HEK293 (cell line): Measurements from ENCODE around the gene KIDINS220.

ENCODE experiments used
- CTCF ChIA-PET: fragments of 350-600 bp; formaldehyde crosslinking; extraction: SDS; loops from one replicate; lab custom pipeline; 2021; ENCODE audit warnings: antibody characterized with exemption; lab: Yijun Ruan, JAX
- POLR2A ChIA-PET: fragments of 300-600 bp; formaldehyde crosslinking; extraction: SDS; loops from one replicate; lab custom pipeline; 2020; ENCODE audit warnings: antibody characterized with exemption, inconsistent platforms; lab: Yijun Ruan, JAX
- H3K27ac ChIP-seq: fragments of 200-500 bp; sonication (Bioruptor generic); 2 replicates; pipeline ENCODE4 v1.5.1; 2014; ENCODE audit warnings: low read depth, low read length, control low read depth, inconsistent platforms; ENCODE audit errors: extremely low read depth
- H3K36me3 ChIP-seq, 2 experiments: fragments of 200-500 bp in 1 of 2; sonication (Bioruptor generic) in 1 of 2; 1 replicate in 1 of 2; 2 replicates in 1 of 2; pipeline ENCODE4 v1.5.1; 2014 to 2017; ENCODE audit warnings: inconsistent platforms in 2 of 2, low read length in 2 of 2; ENCODE audit not compliant: control insufficient read depth in 2 of 2, insufficient read depth in 1 of 2
- H3K4me1 ChIP-seq: fragments of 200-500 bp; sonication (Bioruptor generic); 2 replicates; pipeline ENCODE4 v1.5.1; 2014; ENCODE audit warnings: mild to moderate bottlenecking, low read length, inconsistent platforms; ENCODE audit not compliant: control insufficient read depth, insufficient read depth
- H3K4me3 ChIP-seq: 2 replicates; pipeline ENCODE4 v1.5.1; 2011; ENCODE audit warnings: low read depth, mild to moderate bottlenecking, control low read depth, low read length, moderate library complexity
- H3K9me3 ChIP-seq: fragments of 200-500 bp; sonication (Bioruptor generic); 2 replicates; pipeline ENCODE4 v1.5.1; 2014; ENCODE audit warnings: low read depth, low read length, inconsistent platforms; ENCODE audit not compliant: control insufficient read depth, insufficient read depth
- EGR2 ChIP-seq: fragments of 450-650 bp; formaldehyde crosslinking; IDR thresholded peaks from 2 replicates; pipeline ENCODE4 v1.5.1; 2016; ENCODE audit warnings: low read depth, missing biosample characterization, missing genetic modification characterization
- GLIS2 ChIP-seq: fragments of 450-650 bp; formaldehyde crosslinking; IDR thresholded peaks from 2 replicates; pipeline ENCODE4 v1.5.1; 2016; ENCODE audit warnings: missing biosample characterization, missing genetic modification characterization
- HOXC10 ChIP-seq: sonication (generic); formaldehyde crosslinking; IDR thresholded peaks from 2 replicates; pipeline ENCODE4 v1.8.1; 2023; ENCODE audit warnings: mild to moderate bottlenecking, missing genetic modification reagents
- MEIS1 ChIP-seq: sonication (generic); formaldehyde crosslinking; IDR thresholded peaks from 2 replicates; pipeline ENCODE4 v1.8.1; 2022; ENCODE audit warnings: missing genetic modification reagents, mild to moderate bottlenecking, borderline replicate concordance
- SCRT2 ChIP-seq: fragments of 450-650 bp; formaldehyde crosslinking; IDR thresholded peaks from 2 replicates; pipeline ENCODE4 v1.5.1; 2016; ENCODE audit warnings: missing biosample characterization, missing genetic modification characterization
- SP2 ChIP-seq: fragments of 450-650 bp; formaldehyde crosslinking; IDR thresholded peaks from 2 replicates; pipeline ENCODE4 v1.5.1; 2016; ENCODE audit warnings: missing biosample characterization, missing genetic modification characterization
- SP3 ChIP-seq: fragments of 450-650 bp; formaldehyde crosslinking; IDR thresholded peaks from 2 replicates; pipeline ENCODE4 v1.5.1; 2016; ENCODE audit warnings: missing biosample characterization, missing genetic modification characterization
- TRIM28 ChIP-seq: IDR thresholded peaks from 2 replicates; pipeline ENCODE4 v1.6.1; 2011; ENCODE audit warnings: low read length, control low read depth, borderline replicate concordance
- ZBTB20 ChIP-seq: fragments of 450-650 bp; formaldehyde crosslinking; IDR thresholded peaks from 2 replicates; pipeline ENCODE4 v1.5.1; 2016; ENCODE audit warnings: missing biosample characterization, missing genetic modification characterization
- ZFHX2 ChIP-seq: fragments of 450-650 bp; formaldehyde crosslinking; conservative IDR thresholded peaks from 2 replicates; pipeline ENCODE4 v1.5.1; 2016; ENCODE audit warnings: missing biosample characterization, missing genetic modification characterization
- ZFP69B ChIP-seq: fragments of 450-650 bp; formaldehyde crosslinking; IDR thresholded peaks from 2 replicates; pipeline ENCODE4 v1.5.1; 2016; ENCODE audit warnings: missing biosample characterization, missing genetic modification characterization
- ZNF146 ChIP-seq: fragments of 450-650 bp; formaldehyde crosslinking; IDR thresholded peaks from 2 replicates; pipeline ENCODE4 v1.5.1; 2016; ENCODE audit warnings: missing biosample characterization, missing genetic modification characterization
- ZNF214 ChIP-seq: fragments of 450-650 bp; formaldehyde crosslinking; IDR thresholded peaks from 2 replicates; pipeline ENCODE4 v1.5.1; 2017; ENCODE audit warnings: missing biosample characterization, mild to moderate bottlenecking, missing genetic modification characterization, borderline replicate concordance
- ZNF335 ChIP-seq: fragments of 450-650 bp; formaldehyde crosslinking; conservative IDR thresholded peaks from 2 replicates; pipeline ENCODE4 v1.5.1; 2016; ENCODE audit warnings: missing biosample characterization, missing genetic modification characterization
- ZNF354C ChIP-seq: fragments of 450-650 bp; formaldehyde crosslinking; IDR thresholded peaks from 2 replicates; pipeline ENCODE4 v1.5.1; 2016; ENCODE audit warnings: missing biosample characterization, missing genetic modification characterization, low read depth, borderline replicate concordance
- ZNF423 ChIP-seq: fragments of 450-650 bp; formaldehyde crosslinking; IDR thresholded peaks from 2 replicates; pipeline ENCODE4 v1.5.1; 2016; ENCODE audit warnings: missing biosample characterization, missing genetic modification characterization
- ZNF449 ChIP-seq: fragments of 450-650 bp; formaldehyde crosslinking; IDR thresholded peaks from 2 replicates; pipeline ENCODE4 v1.5.1; 2017; ENCODE audit warnings: missing biosample characterization, mild to moderate bottlenecking, missing genetic modification characterization, moderate library complexity
- ZNF600 ChIP-seq: fragments of 450-650 bp; formaldehyde crosslinking; IDR thresholded peaks from 2 replicates; pipeline ENCODE4 v1.5.1; 2016; ENCODE audit warnings: missing biosample characterization, missing genetic modification characterization
- ZNF626 ChIP-seq: fragments of 450-650 bp; sonication (Bioruptor Pico); formaldehyde crosslinking; IDR thresholded peaks from 2 replicates; pipeline ENCODE4 v1.5.1; 2018; ENCODE audit warnings: missing biosample characterization, missing genetic modification characterization, inconsistent platforms
- ZNF776 ChIP-seq: fragments of 450-650 bp; formaldehyde crosslinking; IDR thresholded peaks from 2 replicates; pipeline ENCODE4 v1.5.0; 2017; ENCODE audit warnings: missing biosample characterization, missing genetic modification characterization, borderline replicate concordance
- TF ChIP-seq, protein P1 (sequence below): fragments of 450-650 bp; formaldehyde crosslinking; IDR thresholded peaks from 2 replicates; pipeline ENCODE4 v1.5.1; 2016; ENCODE audit warnings: missing biosample characterization, missing genetic modification characterization, low read depth
- TF ChIP-seq, protein P2 (sequence below): fragments of 450-650 bp; formaldehyde crosslinking; IDR thresholded peaks from 2 replicates; pipeline ENCODE4 v1.5.1; 2016; ENCODE audit warnings: missing biosample characterization, missing genetic modification characterization
- TF ChIP-seq, protein P3 (sequence below): fragments of 450-650 bp; formaldehyde crosslinking; IDR thresholded peaks from 2 replicates; pipeline ENCODE4 v1.5.1; 2016; ENCODE audit warnings: missing biosample characterization, missing genetic modification characterization

KIDINS220 gene

GRCh38 chr2:8680822-8681760, 156.3 kb downstream of the KIDINS220 start (continued):
- TF ChIP-seq ZNF214 (tag by site-specific recombination) (no peak), MEIS1 (CRISPR knock-in tag) (no peak), ZNF146 (tag by site-specific recombination) (no peak), ZNF354C (tag by site-specific recombination) (no peak), ZNF626 (tag by site-specific recombination) (no peak), SCRT2 (tag by site-specific recombination) (no peak)

GRCh38 chr2:8679827-8680731, 157.3 kb downstream of the KIDINS220 start:
- CTCF ChIA-PET, result interaction anchor here (0.6 to 1.2 kb wide), 5 partner anchors 13 to 1583 kb away, joined by 3 to 5 read pairs (median 4); no protein-coding TSS in a partner anchor
- peaks cover 8% of the 10 kb centered on the region for H3K4me1 ChIP-seq
- POLR2A ChIA-PET, result interaction anchor here (0.6 to 2.9 kb wide), 8 partner anchors 75 to 510 kb away, joined by 3 to 21 read pairs (median 4); no protein-coding TSS in a partner anchor
- no peaks in the 10 kb centered on the region for H3K9me3 ChIP-seq
- peak overlapping the region; percentile 97 for H3K27ac ChIP-seq
- peaks cover 0 to 18% of the 10 kb centered on the region in 2 experiments; a peak in 1 of 3 replicates for H3K36me3 ChIP-seq
- H3K4me3 ChIP-seq, result no peak overlapping the region; the same call in 1 of the 2 replicates
- no peak for TF ChIP-seq ZNF776
- peak; percentile 44; the same call in 1 of the 2 replicates for TF ChIP-seq TRIM28
- TF ChIP-seq, protein P1, sequence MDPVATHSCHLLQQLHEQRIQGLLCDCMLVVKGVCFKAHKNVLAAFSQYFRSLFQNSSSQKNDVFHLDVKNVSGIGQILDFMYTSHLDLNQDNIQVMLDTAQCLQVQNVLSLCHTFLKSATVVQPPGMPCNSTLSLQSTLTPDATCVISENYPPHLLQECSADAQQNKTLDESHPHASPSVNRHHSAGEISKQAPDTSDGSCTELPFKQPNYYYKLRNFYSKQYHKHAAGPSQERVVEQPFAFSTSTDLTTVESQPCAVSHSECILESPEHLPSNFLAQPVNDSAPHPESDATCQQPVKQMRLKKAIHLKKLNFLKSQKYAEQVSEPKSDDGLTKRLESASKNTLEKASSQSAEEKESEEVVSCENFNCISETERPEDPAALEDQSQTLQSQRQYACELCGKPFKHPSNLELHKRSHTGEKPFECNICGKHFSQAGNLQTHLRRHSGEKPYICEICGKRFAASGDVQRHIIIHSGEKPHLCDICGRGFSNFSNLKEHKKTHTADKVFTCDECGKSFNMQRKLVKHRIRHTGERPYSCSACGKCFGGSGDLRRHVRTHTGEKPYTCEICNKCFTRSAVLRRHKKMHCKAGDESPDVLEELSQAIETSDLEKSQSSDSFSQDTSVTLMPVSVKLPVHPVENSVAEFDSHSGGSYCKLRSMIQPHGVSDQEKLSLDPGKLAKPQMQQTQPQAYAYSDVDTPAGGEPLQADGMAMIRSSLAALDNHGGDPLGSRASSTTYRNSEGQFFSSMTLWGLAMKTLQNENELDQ, result no peak
- peak; percentile 94 for TF ChIP-seq ZNF423 (tag by site-specific recombination)
- TF ChIP-seq ZNF335 (tag by site-specific recombination), result peak; percentile 11; the same call in 1 of the 2 replicates
- peak; percentile 68 for TF ChIP-seq SP2
- peak; percentile 73 for TF ChIP-seq ZFHX2 (tag by site-specific recombination)
- TF ChIP-seq, protein P2, sequence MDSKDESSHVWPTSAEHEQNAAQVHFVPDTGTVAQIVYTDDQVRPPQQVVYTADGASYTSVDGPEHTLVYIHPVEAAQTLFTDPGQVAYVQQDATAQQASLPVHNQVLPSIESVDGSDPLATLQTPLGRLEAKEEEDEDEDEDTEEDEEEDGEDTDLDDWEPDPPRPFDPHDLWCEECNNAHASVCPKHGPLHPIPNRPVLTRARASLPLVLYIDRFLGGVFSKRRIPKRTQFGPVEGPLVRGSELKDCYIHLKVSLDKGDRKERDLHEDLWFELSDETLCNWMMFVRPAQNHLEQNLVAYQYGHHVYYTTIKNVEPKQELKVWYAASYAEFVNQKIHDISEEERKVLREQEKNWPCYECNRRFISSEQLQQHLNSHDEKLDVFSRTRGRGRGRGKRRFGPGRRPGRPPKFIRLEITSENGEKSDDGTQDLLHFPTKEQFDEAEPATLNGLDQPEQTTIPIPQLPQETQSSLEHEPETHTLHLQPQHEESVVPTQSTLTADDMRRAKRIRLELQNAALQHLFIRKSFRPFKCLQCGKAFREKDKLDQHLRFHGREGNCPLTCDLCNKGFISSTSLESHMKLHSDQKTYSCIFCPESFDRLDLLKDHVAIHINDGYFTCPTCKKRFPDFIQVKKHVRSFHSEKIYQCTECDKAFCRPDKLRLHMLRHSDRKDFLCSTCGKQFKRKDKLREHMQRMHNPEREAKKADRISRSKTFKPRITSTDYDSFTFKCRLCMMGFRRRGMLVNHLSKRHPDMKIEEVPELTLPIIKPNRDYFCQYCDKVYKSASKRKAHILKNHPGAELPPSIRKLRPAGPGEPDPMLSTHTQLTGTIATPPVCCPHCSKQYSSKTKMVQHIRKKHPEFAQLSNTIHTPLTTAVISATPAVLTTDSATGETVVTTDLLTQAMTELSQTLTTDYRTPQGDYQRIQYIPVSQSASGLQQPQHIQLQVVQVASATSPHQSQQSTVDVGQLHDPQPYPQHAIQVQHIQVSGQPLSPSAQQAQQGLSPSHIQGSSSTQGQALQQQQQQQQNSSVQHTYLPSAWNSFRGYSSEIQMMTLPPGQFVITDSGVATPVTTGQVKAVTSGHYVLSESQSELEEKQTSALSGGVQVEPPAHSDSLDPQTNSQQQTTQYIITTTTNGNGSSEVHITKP, result no peak
- 0 out of 2 replicates have a peak, but pooled peaks have one; percentile 32 for TF ChIP-seq ZNF600 (tag by site-specific recombination)
- TF ChIP-seq, protein P3, sequence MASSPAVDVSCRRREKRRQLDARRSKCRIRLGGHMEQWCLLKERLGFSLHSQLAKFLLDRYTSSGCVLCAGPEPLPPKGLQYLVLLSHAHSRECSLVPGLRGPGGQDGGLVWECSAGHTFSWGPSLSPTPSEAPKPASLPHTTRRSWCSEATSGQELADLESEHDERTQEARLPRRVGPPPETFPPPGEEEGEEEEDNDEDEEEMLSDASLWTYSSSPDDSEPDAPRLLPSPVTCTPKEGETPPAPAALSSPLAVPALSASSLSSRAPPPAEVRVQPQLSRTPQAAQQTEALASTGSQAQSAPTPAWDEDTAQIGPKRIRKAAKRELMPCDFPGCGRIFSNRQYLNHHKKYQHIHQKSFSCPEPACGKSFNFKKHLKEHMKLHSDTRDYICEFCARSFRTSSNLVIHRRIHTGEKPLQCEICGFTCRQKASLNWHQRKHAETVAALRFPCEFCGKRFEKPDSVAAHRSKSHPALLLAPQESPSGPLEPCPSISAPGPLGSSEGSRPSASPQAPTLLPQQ (tag by site-specific recombination), result peak; percentile 67
- peak; percentile 54 for TF ChIP-seq ZFP69B (tag by site-specific recombination)
- peak; percentile 52 for TF ChIP-seq ZBTB20 (tag by site-specific recombination)
- TF ChIP-seq EGR2 (tag by site-specific recombination), result peak; percentile 56; the same call in 1 of the 2 replicates
- TF ChIP-seq HOXC10 (CRISPR knock-in tag), result no peak
- peak; percentile 52 for TF ChIP-seq SP3 (tag by site-specific recombination)
- TF ChIP-seq GLIS2 (tag by site-specific recombination), result peak; percentile 71
- peak; percentile 68; the same call in 1 of the 2 replicates for TF ChIP-seq ZNF449 (tag by site-specific recombination)
